Endothelial cell (in vitro differentiated cells): ENCODE data around the gene FAM120A. TPM values are rescaled to one million over a fixed set of nuclear protein-coding genes. Genes with fewer than 3 reads are reported as not detected.
"Not testable (repeated sequence)": the region's sequence is repeated elsewhere in the genome, so short reads cannot be mapped to it uniquely, and the experiment has no call there.

Experiments used
- DNase-seq: peaks from one replicate; pipeline ENCODE4 v3.0.0; 2021; ENCODE audit warnings: low spot score
- H3K27ac Mint-ChIP-seq: one replicate; pipeline ENCODE4 v1.8.0; 2021; ENCODE audit warnings: mixed read lengths, inconsistent platforms; ENCODE audit not compliant: unreplicated experiment
- H3K27me3 Mint-ChIP-seq: one replicate; pipeline ENCODE4 v1.8.0; 2021; ENCODE audit warnings: mild to moderate bottlenecking, moderate library complexity, mixed read lengths, inconsistent platforms; ENCODE audit not compliant: unreplicated experiment
- H3K36me3 Mint-ChIP-seq: one replicate; pipeline ENCODE4 v1.8.0; 2021; ENCODE audit warnings: mild to moderate bottlenecking, low read depth, mixed read lengths, inconsistent platforms; ENCODE audit not compliant: unreplicated experiment
- H3K4me1 Mint-ChIP-seq: one replicate; pipeline ENCODE4 v1.8.0; 2021; ENCODE audit warnings: mild to moderate bottlenecking, mixed read lengths, inconsistent platforms; ENCODE audit not compliant: unreplicated experiment
- H3K4me3 Mint-ChIP-seq: one replicate; pipeline ENCODE4 v1.8.0; 2021; ENCODE audit warnings: mild to moderate bottlenecking, mixed read lengths, inconsistent platforms; ENCODE audit not compliant: unreplicated experiment
- H3K9me3 Mint-ChIP-seq: one replicate; pipeline ENCODE4 v1.8.0; 2021; ENCODE audit warnings: mixed read lengths, inconsistent platforms; ENCODE audit not compliant: unreplicated experiment
- total RNA-seq: library from RNA; stranded (reverse); fragmentation: NEBNext Ultra II Directional; extraction: Animal tissue kit (Norgen Biotek cat#: 25700); gene quantifications from one replicate; pipeline ENCODE4 v1.2.1, GENCODE V29; 2021; ENCODE audit not compliant: unreplicated experiment
- TF ChIP-seq, protein P1 (sequence below): fragments of 200-600 bp; sonication (generic); IDR thresholded peaks from one replicate; pipeline ENCODE4 v1.5.0; 2021; ENCODE audit warnings: antibody characterized with exemption; ENCODE audit not compliant: unreplicated experiment

Gene FAM120A
- total RNA-seq, 1 donor from 2014 or later = 56.1 TPM

DNA sequence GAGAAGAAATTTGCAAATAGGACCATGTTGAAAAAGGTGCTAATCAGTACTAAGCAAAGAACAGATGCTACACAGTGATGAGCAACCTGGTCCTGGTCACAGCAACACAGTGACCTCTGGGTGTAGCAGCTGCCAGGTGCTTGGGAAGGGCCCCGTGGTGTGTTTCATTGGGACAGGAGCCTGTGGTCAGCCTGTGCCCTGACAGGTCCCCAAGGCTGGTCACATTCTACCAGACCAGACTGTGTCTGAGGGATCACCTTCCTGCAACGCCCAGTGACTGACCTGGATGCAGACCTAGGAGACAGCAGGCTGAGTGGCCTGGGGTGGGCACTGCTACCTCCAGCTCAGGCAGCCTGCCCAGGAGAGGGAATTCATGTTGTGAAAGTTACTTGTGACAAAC, 56.7 kb downstream of the FAM120A start:
- H3K9me3 Mint-ChIP-seq = no peaks in the 10 kb centered on the region
- no peak overlapping the region for H3K27ac Mint-ChIP-seq
- H3K36me3 Mint-ChIP-seq = peaks cover 8% of the 10 kb centered on the region
- no peak for DNase-seq
- peaks cover 6% of the 10 kb centered on the region for H3K4me1 Mint-ChIP-seq
- peaks cover 2% of the 10 kb centered on the region for H3K27me3 Mint-ChIP-seq
- TF ChIP-seq, protein P1, sequence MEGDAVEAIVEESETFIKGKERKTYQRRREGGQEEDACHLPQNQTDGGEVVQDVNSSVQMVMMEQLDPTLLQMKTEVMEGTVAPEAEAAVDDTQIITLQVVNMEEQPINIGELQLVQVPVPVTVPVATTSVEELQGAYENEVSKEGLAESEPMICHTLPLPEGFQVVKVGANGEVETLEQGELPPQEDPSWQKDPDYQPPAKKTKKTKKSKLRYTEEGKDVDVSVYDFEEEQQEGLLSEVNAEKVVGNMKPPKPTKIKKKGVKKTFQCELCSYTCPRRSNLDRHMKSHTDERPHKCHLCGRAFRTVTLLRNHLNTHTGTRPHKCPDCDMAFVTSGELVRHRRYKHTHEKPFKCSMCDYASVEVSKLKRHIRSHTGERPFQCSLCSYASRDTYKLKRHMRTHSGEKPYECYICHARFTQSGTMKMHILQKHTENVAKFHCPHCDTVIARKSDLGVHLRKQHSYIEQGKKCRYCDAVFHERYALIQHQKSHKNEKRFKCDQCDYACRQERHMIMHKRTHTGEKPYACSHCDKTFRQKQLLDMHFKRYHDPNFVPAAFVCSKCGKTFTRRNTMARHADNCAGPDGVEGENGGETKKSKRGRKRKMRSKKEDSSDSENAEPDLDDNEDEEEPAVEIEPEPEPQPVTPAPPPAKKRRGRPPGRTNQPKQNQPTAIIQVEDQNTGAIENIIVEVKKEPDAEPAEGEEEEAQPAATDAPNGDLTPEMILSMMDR = no peak
- H3K4me3 Mint-ChIP-seq = no peak overlapping the region

DNA sequence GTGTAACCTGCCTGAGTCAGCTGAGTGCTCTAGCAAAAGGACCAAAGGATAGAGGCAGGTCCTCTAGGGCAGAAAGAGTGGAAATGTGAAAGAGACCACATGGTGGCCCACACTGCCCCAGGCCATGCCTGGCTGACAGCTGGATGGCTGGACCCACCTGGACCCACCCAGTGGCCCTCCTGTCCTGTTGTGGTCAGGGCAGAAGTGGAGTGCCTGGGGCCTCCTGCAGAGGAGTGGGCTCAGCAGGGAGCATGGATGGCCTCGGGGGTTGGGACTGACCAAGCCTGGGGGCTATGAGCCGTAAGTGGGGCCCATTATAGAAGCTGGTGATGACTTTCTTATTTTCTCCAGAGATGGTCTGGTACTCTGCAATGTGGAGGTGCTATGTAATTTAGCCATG, 57.6 kb downstream of the FAM120A start:
- H3K36me3 Mint-ChIP-seq = peaks cover 5% of the 10 kb centered on the region
- H3K27ac Mint-ChIP-seq = no peak overlapping the region
- no peak for DNase-seq
- H3K4me1 Mint-ChIP-seq = peaks cover 6% of the 10 kb centered on the region
- H3K4me3 Mint-ChIP-seq = no peak overlapping the region
- no peaks in the 10 kb centered on the region for H3K9me3 Mint-ChIP-seq
- TF ChIP-seq, protein P1 = no peak
- peaks cover 2% of the 10 kb centered on the region for H3K27me3 Mint-ChIP-seq

DNA sequence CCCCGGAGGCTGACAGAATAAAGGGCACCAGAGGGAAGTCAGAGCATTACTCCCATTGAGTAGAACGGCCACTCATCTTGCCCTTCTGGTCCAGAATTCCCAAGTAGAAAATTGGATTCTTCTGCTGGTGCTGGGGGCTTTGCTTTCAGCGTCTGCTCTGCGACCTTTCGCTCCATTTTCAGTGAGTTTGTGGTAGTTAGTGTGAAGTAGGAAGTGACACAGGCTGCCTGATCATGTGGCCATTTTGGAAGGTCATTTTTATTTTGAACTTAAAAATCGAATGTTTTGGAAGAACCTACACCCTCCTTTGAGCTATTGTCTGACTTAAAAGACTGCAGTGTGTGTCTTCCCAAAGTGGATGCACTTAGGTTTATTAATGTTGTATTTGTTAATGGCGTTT, 58.6 kb downstream of the FAM120A start:
- peaks cover 6% of the 10 kb centered on the region for H3K4me1 Mint-ChIP-seq
- H3K27ac Mint-ChIP-seq = no peak overlapping the region
- H3K36me3 Mint-ChIP-seq = peaks cover 5% of the 10 kb centered on the region
- no peak overlapping the region for H3K4me3 Mint-ChIP-seq
- DNase-seq = no peak
- H3K27me3 Mint-ChIP-seq = peaks cover 2% of the 10 kb centered on the region
- TF ChIP-seq, protein P1 = no peak
- no peaks in the 10 kb centered on the region for H3K9me3 Mint-ChIP-seq

DNA sequence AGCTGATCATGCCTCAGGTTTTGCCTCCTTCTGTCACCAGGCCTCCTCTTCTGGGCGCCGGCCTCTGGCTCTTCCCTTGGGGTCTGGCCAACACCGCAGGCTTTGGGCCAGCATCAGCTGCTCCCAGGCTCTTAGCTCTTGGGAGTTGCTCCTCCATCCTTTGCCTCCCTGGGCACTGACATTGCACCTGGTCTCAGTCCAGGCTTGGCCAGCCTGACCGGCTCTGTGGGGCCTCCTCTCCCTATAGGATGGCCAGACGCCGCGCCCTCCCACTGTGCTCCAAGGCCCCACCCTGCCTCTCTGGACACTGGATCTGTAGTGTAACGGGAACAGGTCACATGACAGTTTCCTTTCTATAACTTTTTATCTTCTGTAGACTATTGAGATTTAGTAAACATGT, 59.7 kb downstream of the FAM120A start:
- H3K27ac Mint-ChIP-seq = peak overlapping the region; percentile 14
- H3K9me3 Mint-ChIP-seq, H3K36me3 Mint-ChIP-seq, H3K4me1 Mint-ChIP-seq, H3K27me3 Mint-ChIP-seq, H3K4me3 Mint-ChIP-seq, DNase-seq: not testable (repeated sequence)

DNA sequence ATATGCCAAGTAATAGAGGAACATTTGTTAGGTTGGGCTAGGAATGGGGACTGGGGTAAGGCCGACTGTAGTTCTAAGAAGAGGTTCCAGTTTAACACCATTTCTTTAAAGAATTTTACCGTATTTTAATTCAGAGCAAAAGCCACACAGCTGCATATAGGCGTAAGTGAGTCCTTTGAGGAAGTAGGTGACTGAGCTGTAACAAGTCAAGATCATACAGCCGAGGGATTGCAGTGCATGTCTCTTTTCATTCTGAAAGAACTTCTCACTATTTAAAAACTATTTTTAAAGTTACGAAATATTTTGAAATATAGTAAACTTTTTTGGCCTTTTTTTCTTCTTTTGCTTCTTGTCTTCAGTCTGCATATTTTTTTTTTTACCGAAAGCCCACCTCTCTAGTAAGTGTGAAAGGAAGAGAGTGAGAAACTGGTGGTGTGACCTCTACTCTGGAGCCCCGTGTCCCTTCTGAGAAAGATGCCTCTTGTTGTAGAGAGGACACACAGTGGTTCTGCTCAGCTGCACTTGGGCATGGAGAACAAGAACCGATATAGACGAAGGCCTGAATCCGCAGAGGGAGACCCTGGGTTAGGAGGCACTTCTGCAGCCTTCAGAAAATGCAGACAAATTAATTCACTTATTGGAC, 60.8 kb downstream of the FAM120A start:
- H3K9me3 Mint-ChIP-seq, H3K4me1 Mint-ChIP-seq, DNase-seq, H3K36me3 Mint-ChIP-seq, H3K27ac Mint-ChIP-seq, H3K27me3 Mint-ChIP-seq, H3K4me3 Mint-ChIP-seq: not testable (repeated sequence)

DNA sequence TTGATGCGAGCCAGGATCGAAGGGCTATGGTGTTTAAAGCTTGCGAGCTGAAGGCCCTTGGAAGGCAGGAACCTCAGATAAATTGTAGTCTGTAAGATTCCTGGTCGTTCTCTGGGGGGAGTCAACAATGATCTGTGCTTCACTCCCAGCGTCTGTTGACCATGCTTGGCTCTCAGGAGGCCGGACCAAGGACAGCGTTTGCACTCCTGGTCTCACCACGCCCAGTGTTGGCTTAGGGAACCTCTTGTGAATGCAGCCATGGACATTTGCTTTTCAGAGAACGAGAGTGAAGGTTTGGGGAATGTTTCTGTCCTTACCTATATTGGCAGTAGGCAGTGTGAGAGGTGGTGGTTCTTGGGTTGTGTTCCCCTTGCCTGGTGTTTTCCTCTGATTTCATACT, 62.1 kb downstream of the FAM120A start:
- DNase-seq = no peak
- TF ChIP-seq, protein P1 = no peak
- no peak overlapping the region for H3K27ac Mint-ChIP-seq
- no peaks in the 10 kb centered on the region for H3K9me3 Mint-ChIP-seq
- peaks cover 2% of the 10 kb centered on the region for H3K4me1 Mint-ChIP-seq
- peaks cover 4% of the 10 kb centered on the region for H3K36me3 Mint-ChIP-seq
- no peak overlapping the region for H3K4me3 Mint-ChIP-seq
- H3K27me3 Mint-ChIP-seq = no peaks in the 10 kb centered on the region
